ENCODE measurements around the gene TXNDC15. TPM values are rescaled to one million over a fixed set of nuclear protein-coding genes. Genes with fewer than 3 reads are reported as not detected.

Gene TXNDC15, protein sequence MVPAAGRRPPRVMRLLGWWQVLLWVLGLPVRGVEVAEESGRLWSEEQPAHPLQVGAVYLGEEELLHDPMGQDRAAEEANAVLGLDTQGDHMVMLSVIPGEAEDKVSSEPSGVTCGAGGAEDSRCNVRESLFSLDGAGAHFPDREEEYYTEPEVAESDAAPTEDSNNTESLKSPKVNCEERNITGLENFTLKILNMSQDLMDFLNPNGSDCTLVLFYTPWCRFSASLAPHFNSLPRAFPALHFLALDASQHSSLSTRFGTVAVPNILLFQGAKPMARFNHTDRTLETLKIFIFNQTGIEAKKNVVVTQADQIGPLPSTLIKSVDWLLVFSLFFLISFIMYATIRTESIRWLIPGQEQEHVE
- 24.7 to 35.8 TPM (median 31.4 TPM) in 3 replicates for polyA plus RNA-seq
- 34.9 TPM for polyA plus RNA-seq (2011; ENCODE audit: low read depth)
- 19.0 and 19.7 TPM in 2 replicates for polyA plus RNA-seq (2011; cell fraction: cytosol; rRNA removed)
- polyA plus RNA-seq (2011; cell fraction: nucleus; rRNA removed): 51.4 and 51.8 TPM in 2 replicates
- polyA plus RNA-seq (2012; ENCODE audit: low replicate concordance): 15.5 and 28.2 TPM in 2 replicates
- polyA minus RNA-seq: 10.9 to 29.9 TPM (median 23.7 TPM) in 3 replicates
- polyA minus RNA-seq (2011; cell fraction: cytosol; rRNA and poly(A)+ RNA removed): 25.1 TPM
- 18.1 and 21.5 TPM in 2 replicates for polyA minus RNA-seq (2011; cell fraction: nucleus; rRNA and poly(A)+ RNA removed)

DNA sequence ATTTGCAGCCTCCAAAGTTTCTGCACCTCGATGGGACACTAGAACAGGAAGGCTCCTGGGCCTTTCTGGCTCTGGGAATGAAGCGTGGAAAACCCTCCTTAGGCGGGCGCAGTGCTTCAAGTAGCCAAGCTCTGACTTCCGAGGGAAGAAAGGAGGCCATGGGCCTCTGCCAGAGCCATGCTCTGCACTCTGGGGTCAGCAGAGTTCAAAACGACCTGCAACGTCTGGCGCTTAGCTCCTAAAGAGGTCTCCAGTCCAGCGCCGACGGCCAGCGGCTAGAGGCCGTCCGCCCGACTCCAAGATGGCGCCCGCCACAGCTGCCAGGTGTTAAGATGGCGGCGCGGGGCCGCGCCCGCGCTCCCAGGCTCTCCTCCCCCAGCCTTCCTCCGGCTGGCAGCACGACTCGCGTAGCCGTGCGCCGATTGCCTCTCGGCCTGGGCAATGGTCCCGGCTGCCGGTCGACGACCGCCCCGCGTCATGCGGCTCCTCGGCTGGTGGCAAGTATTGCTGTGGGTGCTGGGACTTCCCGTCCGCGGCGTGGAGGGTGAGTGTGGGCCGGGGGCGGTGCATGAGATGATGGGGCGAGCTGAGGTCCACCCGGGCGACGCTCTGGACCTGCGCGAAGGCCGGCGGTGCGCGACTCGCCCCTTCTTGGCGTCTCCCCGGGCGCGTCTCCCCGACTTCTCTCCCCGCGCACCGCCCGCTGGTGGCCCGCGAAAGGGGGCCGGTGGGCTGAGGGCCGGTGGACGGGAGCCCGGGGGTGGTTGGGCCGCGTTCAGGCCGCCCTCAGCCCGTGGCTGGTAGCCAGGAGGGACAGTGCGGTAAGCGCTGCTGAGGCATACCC lies at the start of gene TXNDC15:
TSS of gene TXNDC15 (plus strand) at position 385 of the 844 bp plus-strand sequence. CDS start at position 442, 57 bp downstream.
- Histone ChIP-seq H3K4me2 (ENCODE audit: control insufficient read depth, extremely low read depth, insufficient read depth, low read depth, low read length) (peak within 1 kb of the TSS; percentile 93), H3K79me2 (ENCODE audit: control insufficient read depth, insufficient read depth, low read length) (peaks cover 5% of the 10 kb centered on the region), H3K4me3 (ENCODE audit: control insufficient read depth in 2 of 3, extremely low read depth in 1 of 3, insufficient read depth in 2 of 3, low read depth in 1 of 3, low read length in 3 of 3) (peak within 1 kb of the TSS; percentile 75 to 83 (median 80)), H3K9me3 (ENCODE audit: control insufficient read depth, low read depth, low read length) (no peaks in the 10 kb centered on the region), H4K20me1 (ENCODE audit: control insufficient read depth, extremely low read depth, insufficient read depth, low read length) (no peaks in the 10 kb centered on the region), H3K9me1 (ENCODE audit: control insufficient read depth, extremely low read depth, insufficient read depth, low read length) (no peaks in the 10 kb centered on the region), H3K4me1 (ENCODE audit: control insufficient read depth, extremely low read depth, insufficient read depth, low read length) (peaks cover 13% of the 10 kb centered on the region), H3K36me3 (ENCODE audit: control insufficient read depth in 2 of 2, extremely low read depth in 1 of 2, insufficient read depth in 2 of 2, low read length in 2 of 2) (peaks cover 0 to 1% of the 10 kb centered on the region in 2 experiments), H3K9ac (ENCODE audit: control insufficient read depth, extremely low read depth, insufficient read depth, low read length) (peak within 1 kb of the TSS; percentile 89), H3K27me3 (ENCODE audit: control insufficient read depth, extremely low read depth, insufficient read depth, low read length) (no peaks in the 10 kb centered on the region), H2AFZ (ENCODE audit: control insufficient read depth, low read length) (peak within 1 kb of the TSS; percentile 100), H3K27ac (ENCODE audit: control insufficient read depth, insufficient read depth, low read length) (peak within 1 kb of the TSS; percentile 83)
- dilution Hi-C loops (cut with MboI; ENCODE audit: extremely low pct_ligation_motif_present, low sequenced_read_pairs): no loop called here
- TF ChIP-seq, protein P1, sequence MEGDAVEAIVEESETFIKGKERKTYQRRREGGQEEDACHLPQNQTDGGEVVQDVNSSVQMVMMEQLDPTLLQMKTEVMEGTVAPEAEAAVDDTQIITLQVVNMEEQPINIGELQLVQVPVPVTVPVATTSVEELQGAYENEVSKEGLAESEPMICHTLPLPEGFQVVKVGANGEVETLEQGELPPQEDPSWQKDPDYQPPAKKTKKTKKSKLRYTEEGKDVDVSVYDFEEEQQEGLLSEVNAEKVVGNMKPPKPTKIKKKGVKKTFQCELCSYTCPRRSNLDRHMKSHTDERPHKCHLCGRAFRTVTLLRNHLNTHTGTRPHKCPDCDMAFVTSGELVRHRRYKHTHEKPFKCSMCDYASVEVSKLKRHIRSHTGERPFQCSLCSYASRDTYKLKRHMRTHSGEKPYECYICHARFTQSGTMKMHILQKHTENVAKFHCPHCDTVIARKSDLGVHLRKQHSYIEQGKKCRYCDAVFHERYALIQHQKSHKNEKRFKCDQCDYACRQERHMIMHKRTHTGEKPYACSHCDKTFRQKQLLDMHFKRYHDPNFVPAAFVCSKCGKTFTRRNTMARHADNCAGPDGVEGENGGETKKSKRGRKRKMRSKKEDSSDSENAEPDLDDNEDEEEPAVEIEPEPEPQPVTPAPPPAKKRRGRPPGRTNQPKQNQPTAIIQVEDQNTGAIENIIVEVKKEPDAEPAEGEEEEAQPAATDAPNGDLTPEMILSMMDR (optimal IDR thresholded peaks at IDR 0.05 in 1 of 3, IDR thresholded peaks at IDR 0.05 in 1 of 3, conservative IDR thresholded peaks at IDR 0.05 in 1 of 3; ENCODE audit: extremely low read depth in 1 of 3, insufficient read depth in 2 of 3, low read length in 3 of 3): no peak
- TF ChIP-seq EZH2 (IDR thresholded peaks at IDR 0.05; ENCODE audit: low read length): no peak
- FAIRE-seq: no peak
- peak; percentile 26 for DNase-seq (ENCODE audit: low read depth, low spot score)

DNA sequence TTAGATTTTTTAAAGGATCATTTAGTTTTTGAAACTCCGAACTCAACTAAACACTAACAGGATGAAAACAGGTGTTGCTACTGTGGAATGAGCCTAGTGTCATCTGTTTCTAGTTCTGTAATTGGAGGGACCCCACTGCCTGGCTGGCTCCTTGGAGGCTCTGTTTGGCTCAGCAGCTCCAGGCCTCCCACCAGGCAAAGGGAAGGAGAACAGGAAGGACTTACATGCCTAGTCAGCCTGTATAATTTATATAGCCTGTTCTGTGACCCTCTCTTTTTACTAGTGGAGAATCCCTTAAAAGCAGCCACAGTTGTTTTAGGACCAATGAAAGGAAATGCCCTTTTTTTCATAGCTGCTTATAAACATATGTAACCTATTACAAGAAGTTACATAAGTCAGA lies 49.5 kb upstream of the TXNDC15 start:
- Histone ChIP-seq H3K4me1 (ENCODE audit: control insufficient read depth, extremely low read depth, insufficient read depth, low read length) (no peaks in the 10 kb centered on the region), H3K9me1 (ENCODE audit: control insufficient read depth, extremely low read depth, insufficient read depth, low read length) (no peaks in the 10 kb centered on the region), H3K27me3 (ENCODE audit: control insufficient read depth, extremely low read depth, insufficient read depth, low read length) (no peaks in the 10 kb centered on the region), H3K79me2 (ENCODE audit: control insufficient read depth, insufficient read depth, low read length) (no peaks in the 10 kb centered on the region), H3K27ac (ENCODE audit: control insufficient read depth, insufficient read depth, low read length) (no peak overlapping the region), H3K36me3 (ENCODE audit: control insufficient read depth in 2 of 2, extremely low read depth in 1 of 2, insufficient read depth in 2 of 2, low read length in 2 of 2) (peaks cover 8 to 13% of the 10 kb centered on the region in 2 experiments), H3K9ac (ENCODE audit: control insufficient read depth, extremely low read depth, insufficient read depth, low read length) (no peak overlapping the region), H3K4me2 (ENCODE audit: control insufficient read depth, extremely low read depth, insufficient read depth, low read depth, low read length) (no peak overlapping the region), H3K4me3 (ENCODE audit: control insufficient read depth in 2 of 3, extremely low read depth in 1 of 3, insufficient read depth in 2 of 3, low read depth in 1 of 3, low read length in 3 of 3) (no peak overlapping the region), H4K20me1 (ENCODE audit: control insufficient read depth, extremely low read depth, insufficient read depth, low read length) (no peaks in the 10 kb centered on the region), H2AFZ (ENCODE audit: control insufficient read depth, low read length) (no peak overlapping the region), H3K9me3 (ENCODE audit: control insufficient read depth, low read depth, low read length) (no peaks in the 10 kb centered on the region)
- dilution Hi-C loops (cut with MboI; ENCODE audit: extremely low pct_ligation_motif_present, low sequenced_read_pairs): no loop called here
- DNase-seq (ENCODE audit: low read depth, low spot score): no peak
- FAIRE-seq: no peak
- TF ChIP-seq, protein P1 (optimal IDR thresholded peaks at IDR 0.05 in 1 of 3, IDR thresholded peaks at IDR 0.05 in 1 of 3, conservative IDR thresholded peaks at IDR 0.05 in 1 of 3; ENCODE audit: extremely low read depth in 1 of 3, insufficient read depth in 2 of 3, low read length in 3 of 3): no peak
- no peak for TF ChIP-seq EZH2 (IDR thresholded peaks at IDR 0.05; ENCODE audit: low read length)
